Inferior parietal cortex (tissue), 1 donor: ENCODE measurements around the gene KRT73.

Experiments used
- DNase-seq: peaks from one replicate; pipeline ENCODE4 v3.0.0-alpha.2; 2016; ENCODE audit errors: extremely low spot score

Gene KRT73

DNA sequence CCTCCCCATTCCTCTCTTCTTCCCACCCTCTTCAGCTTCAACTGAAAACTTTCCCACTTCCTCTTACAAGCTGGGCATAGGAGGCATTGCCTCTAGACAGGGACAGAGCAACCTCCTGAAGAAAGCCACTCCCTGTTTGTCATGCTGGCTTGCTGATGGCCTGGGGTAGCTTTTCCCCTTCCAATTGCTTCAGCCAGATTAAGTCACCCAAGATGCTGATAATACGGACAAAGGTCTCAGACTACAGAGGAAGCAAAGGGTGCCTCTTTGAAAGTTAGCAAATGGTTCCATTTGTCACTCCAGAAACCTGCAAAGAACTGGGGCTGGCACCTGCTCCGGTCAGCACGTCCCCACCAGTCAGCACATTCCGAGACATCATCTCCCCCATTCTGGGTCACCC lies 27.6 kb upstream of the KRT73 start:
- DNase-seq, result no peak

DNA sequence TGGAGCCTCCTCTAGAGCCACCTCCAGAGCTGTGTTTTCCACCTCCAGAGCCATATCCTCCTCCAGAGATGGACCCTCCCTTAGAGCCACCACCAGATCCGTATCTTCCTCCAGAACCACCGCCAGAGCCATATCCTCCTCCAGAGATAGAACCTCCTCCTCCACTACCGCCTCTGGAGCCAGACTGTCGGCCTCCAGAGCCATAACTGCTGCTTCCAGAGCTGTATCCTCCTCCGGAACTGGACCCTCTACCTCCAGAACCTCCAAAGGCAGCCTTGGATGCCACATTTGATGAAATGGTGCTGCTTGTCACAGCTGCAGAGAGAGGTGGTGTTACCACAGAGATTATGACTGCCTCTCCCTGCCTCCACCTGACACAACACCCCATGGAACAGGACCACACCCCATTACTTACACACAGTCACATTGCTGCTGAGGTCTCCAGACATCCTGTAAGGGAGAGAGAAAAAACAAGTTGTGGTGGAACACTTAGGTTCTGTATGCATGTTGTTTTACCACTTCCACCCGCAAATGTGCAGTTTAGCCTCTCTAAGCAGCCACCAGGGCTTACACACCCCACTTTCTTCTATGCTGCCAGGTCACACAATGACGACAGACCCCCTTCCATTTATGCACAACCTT lies 26.9 kb upstream of the KRT73 start:
- no peak for DNase-seq

DNA sequence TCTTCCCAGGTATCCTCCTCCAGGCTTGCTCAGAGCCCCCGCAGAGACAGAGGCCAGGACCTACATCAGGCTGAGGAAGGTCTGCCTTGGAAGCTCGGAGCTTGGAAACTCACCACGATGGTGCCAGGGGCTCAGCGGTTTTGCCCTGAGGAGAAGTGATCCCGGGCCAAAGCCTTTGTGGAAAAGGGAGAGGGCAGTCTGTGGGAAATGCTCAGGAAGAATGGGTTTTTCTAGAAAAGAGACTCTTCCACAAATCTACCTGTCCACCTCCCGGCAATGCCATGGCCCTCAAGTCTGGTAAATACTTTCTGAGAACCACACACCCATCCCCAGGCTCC lies 25.7 kb upstream of the KRT73 start:
- no peak for DNase-seq

- DNase-seq, result no peak
Measured at GRCh38 chr12:52643233-52644077, 25.1 kb upstream of the KRT73 start.

- no peak for DNase-seq
Measured at GRCh38 chr12:52641468-52641867, 23.1 kb upstream of the KRT73 start.

- DNase-seq, result no peak
Measured at GRCh38 chr12:52637299-52637698, 18.9 kb upstream of the KRT73 start.

DNA sequence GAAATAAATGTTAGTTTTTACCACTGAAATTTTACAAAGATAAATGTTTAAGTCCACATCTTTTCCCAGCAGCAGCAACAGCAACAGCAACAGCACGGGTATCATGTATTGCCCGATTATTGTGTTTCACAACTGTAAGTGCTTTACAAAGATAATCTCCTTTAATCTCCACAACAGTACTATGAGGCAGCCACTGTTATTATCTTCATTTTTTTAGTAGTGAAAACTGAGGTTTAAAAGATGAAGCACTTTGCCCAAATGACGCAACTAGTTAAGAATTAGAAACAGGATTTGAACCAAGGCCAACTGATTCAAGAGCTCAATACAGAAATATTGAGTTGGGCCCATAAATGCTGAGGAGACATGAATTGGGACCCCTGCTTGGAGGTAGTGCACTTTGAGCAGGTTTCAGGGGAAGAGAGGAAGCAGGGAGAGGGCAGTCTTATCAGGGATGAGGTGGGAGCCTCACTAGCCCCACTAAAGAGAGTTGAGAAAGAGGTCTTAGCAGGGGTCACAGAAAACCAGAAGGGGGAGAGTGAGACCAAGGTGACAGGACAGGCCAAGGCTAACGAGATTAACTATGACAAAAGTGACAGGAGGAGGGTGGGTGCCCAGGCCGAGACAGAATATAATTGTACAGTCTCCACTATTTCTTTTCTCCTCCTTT lies 18.4 kb upstream of the KRT73 start:
- DNase-seq, result no peak

GRCh38 chr12:52636189-52636588 lies 17.8 kb upstream of the KRT73 start:
- DNase-seq, result no peak

DNA sequence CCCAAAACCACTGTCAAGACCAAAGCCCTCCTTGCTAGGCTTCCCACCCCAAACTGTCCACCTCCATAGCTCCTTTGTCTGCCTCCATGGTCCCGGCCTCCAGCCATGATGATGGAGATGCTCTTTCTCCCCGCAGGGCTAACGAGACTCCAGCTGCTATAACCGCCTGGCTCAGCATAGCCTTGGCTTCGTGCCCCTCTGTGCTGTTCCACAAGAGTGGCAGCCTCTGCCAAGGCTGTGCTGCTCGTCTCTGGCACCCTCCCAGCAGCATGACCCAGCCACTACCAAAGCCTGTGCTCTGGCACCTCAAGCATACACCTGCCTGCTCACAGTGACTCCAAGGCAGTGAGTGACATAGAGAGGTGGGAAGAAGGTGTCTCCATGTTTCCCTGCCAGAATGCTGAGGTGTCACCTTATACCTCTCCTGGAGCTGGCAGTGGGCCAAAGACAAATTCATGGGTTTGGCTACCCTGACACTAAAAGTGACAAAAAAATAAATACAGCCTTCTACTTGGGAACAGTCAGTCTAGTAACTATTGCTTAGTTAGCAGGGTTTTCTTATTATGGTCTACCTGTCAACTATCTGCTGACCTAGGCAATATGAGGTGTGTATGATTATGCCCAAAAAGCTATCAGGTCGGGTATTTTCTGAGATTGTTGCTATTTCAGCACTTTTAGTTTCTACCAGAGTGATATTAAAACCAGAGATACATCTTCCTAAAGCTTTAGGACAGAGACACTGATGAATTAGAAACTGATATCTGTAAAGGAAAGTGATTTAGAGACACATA lies 16.1 kb upstream of the KRT73 start:
- DNase-seq, result peak; percentile 54

DNA sequence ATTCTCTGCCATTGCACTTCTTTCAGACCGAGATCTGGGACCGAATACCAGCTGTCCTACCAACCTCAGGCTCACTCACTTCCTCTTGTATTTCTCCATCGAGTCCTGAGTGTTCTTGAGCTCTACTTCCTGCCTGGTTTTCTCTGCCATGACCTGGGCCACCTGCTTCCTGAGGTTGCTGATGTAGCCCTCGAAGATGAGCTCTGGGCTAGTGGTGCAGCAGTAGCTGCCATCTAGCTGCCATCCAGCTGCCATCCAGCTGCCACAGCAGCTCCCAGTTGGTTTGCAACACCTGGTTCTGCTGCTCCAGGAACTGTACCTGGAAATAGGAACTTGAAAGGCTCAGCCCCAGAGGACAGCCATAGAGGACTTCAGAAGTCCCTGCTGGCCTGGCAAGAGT lies 15.0 kb upstream of the KRT73 start:
- DNase-seq, result no peak

GRCh38 chr12:52632656-52633055 lies 14.3 kb upstream of the KRT73 start:
- no peak for DNase-seq

- DNase-seq, result no peak
Measured at GRCh38 chr12:52631676-52632459, 13.5 kb upstream of the KRT73 start.

DNA sequence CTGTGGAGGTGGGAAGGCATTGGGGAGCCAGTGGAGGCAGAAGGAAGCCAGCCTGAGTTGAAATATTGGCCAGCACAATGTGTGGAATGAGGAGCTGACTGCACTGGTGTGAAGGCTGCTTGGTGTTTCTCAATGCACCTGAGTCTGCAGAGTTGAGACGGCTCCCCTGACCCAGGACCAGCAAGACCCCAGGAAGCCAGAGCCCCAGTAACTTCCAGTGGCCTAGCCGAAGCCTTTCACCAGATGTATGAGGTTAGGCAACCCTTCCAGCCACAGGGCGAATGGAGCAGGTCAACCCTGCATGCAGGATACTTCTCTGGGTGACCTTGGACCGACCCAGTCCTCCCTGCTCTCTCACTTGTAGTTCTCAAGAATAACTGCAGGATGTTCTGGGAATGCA lies 12.9 kb upstream of the KRT73 start:
- DNase-seq, result no peak

- DNase-seq, result no peak
Measured at GRCh38 chr12:52630599-52631200, 12.3 kb upstream of the KRT73 start.

GRCh38 chr12:52630008-52630500 lies 11.7 kb upstream of the KRT73 start:
- DNase-seq, result no peak

DNA sequence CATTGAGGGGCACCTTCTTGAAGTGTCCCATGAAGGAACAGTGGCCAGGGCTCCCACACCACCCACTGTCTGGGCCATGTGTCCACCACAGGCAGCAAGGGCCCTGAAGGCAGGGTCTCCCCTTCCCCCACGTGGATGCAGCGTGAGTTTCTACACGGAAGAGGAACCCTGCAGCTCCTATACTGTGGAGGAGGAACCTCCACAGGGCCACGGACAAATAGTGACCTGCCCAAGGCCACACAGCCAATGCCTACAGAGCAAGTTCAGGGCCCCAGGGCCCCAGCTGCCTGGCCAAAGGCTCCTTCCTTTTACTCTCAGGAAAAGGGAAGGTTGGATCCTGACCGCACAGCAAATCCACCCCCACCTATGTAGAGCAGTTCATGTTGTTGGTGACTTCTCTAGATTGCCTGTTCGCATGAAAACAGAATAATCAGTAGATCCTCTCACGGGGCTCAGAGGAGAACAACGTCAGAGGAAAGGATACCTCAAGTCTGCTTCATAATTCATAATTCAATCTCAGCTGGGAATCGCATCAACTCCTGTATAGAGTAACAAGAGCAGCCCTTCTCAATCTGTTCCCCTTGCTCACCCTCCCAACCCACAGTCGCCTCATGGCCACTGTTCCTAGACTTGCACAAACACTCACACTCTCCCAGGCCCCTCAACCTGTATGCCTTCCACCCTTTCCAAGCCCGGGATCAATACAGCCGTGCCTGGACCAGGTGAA lies 11.1 kb upstream of the KRT73 start:
- no peak for DNase-seq

- DNase-seq, result no peak
Measured at GRCh38 chr12:52628841-52629240, 10.5 kb upstream of the KRT73 start.

- no peak for DNase-seq
Measured at GRCh38 chr12:52628111-52628507, 9.8 kb upstream of the KRT73 start.

DNA sequence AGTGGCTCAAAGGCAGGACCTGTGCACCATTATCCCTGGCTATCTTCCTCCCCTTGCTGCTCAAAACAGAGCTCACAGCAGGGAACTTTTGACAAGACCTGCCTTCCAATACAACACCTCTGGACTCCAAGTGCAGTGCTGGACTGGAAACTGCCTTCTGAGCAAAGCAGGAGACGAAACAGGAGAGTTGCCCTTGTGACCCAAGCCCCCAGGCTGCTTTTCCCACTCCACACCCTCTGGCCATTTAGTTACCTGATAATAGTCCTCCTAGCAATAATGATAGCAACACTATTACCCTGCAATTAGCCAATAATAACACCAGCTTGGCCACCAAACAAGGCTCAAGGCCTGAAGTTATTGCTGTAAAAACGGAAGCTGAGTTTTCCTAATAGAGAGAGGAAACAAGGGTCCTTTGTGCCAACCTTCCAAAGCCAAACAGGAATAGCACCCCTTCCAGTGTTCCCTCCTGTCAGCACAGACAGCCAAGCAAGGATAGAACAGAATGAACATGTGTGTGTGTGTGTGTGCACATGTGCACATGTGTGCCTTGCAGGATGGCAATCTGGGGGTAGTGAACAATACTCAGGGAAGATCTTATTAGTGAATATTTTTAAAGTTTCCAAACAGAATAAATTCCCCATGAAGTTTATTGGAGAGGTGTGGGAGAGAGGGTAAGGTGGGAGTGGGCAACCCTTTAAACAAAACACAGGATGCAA lies 9.2 kb upstream of the KRT73 start:
- no peak for DNase-seq
